Measurements from ENCODE around the gene KCNN4.

DNA sequence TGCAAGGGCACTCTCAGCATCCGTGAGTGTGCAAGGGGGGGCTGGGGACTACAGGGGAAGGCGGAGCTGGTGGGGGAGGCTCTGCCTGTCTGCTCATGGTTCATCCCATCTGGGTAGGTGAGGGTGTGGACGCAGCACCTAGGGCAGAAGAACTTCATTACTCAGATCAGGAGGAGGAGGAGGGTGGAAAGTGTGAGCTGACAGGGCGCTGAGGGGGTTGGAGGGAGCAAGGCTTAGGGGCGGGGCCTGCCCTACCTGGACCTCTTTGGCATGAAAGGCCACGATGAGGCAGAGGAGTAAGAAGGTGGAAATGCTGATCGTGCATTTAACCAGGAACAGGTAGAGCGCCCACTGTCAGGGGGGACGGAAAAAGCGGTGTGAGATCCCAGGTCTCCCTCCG lies 4.5 kb downstream of the KCNN4 start:
- TF ChIP-seq, protein P1, sequence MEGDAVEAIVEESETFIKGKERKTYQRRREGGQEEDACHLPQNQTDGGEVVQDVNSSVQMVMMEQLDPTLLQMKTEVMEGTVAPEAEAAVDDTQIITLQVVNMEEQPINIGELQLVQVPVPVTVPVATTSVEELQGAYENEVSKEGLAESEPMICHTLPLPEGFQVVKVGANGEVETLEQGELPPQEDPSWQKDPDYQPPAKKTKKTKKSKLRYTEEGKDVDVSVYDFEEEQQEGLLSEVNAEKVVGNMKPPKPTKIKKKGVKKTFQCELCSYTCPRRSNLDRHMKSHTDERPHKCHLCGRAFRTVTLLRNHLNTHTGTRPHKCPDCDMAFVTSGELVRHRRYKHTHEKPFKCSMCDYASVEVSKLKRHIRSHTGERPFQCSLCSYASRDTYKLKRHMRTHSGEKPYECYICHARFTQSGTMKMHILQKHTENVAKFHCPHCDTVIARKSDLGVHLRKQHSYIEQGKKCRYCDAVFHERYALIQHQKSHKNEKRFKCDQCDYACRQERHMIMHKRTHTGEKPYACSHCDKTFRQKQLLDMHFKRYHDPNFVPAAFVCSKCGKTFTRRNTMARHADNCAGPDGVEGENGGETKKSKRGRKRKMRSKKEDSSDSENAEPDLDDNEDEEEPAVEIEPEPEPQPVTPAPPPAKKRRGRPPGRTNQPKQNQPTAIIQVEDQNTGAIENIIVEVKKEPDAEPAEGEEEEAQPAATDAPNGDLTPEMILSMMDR (IDR thresholded peaks at IDR 0.05) = no peak
- no peak for TF ChIP-seq POLR2A (IDR thresholded peaks at IDR 0.05)
